GM12891 (cell line): ENCODE measurements around the gene ZMIZ2. TPM values are rescaled to one million over a fixed set of nuclear protein-coding genes. Genes with fewer than 3 reads are reported as not detected.
"Not testable (repeated sequence)": the region's sequence is repeated elsewhere in the genome, so short reads cannot be mapped to it uniquely, and the experiment has no call there.

Source experiments
- DNase-seq: peaks from one replicate; pipeline ENCODE4 v3.0.0; 2011; ENCODE audit warnings: low spot score; ENCODE audit not compliant: insufficient read length
- FAIRE-seq: peaks from 2 replicates; lab custom pipeline; 2011; peaks lifted over from hg19 to GRCh38; lab: Jason Lieb, UNC
- PAX5 ChIP-seq: IDR thresholded peaks from 2 replicates; pipeline ENCODE4 v1.6.1; 2011; ENCODE audit warnings: low read length, moderate library complexity, mild to moderate bottlenecking; ENCODE audit not compliant: insufficient read depth, severe bottlenecking
- POLR2A ChIP-seq: IDR thresholded peaks from 2 replicates; pipeline ENCODE4 v1.6.1; 2011; ENCODE audit warnings: low read depth, low read length, control low read depth
- POLR2AphosphoS5 ChIP-seq: IDR thresholded peaks from 2 replicates; pipeline ENCODE4 v1.6.1; 2011; ENCODE audit warnings: low read depth, low read length, control low read depth
- POU2F2 ChIP-seq: IDR thresholded peaks from 2 replicates; pipeline ENCODE4 v1.6.1; 2011; ENCODE audit warnings: low read depth, mild to moderate bottlenecking, control low read depth, low read length, moderate library complexity
- SPI1 ChIP-seq: IDR thresholded peaks from 2 replicates; pipeline ENCODE4 v1.6.1; 2011; ENCODE audit warnings: low read depth, low read length, control low read depth
- TAF1 ChIP-seq: IDR thresholded peaks from 2 replicates; pipeline ENCODE4 v1.6.1; 2011; ENCODE audit warnings: low read depth, low read length, control low read depth
- polyA plus RNA-seq: library from polyadenylated mRNA; unstranded; fragments of >200 nt; gene quantifications from one replicate; pipeline ENCODE4 v1.2.1, GENCODE V29; 2012; ENCODE audit warnings: low read depth, missing spikeins, inconsistent platforms; ENCODE audit not compliant: missing spikeins

Gene ZMIZ2, protein sequence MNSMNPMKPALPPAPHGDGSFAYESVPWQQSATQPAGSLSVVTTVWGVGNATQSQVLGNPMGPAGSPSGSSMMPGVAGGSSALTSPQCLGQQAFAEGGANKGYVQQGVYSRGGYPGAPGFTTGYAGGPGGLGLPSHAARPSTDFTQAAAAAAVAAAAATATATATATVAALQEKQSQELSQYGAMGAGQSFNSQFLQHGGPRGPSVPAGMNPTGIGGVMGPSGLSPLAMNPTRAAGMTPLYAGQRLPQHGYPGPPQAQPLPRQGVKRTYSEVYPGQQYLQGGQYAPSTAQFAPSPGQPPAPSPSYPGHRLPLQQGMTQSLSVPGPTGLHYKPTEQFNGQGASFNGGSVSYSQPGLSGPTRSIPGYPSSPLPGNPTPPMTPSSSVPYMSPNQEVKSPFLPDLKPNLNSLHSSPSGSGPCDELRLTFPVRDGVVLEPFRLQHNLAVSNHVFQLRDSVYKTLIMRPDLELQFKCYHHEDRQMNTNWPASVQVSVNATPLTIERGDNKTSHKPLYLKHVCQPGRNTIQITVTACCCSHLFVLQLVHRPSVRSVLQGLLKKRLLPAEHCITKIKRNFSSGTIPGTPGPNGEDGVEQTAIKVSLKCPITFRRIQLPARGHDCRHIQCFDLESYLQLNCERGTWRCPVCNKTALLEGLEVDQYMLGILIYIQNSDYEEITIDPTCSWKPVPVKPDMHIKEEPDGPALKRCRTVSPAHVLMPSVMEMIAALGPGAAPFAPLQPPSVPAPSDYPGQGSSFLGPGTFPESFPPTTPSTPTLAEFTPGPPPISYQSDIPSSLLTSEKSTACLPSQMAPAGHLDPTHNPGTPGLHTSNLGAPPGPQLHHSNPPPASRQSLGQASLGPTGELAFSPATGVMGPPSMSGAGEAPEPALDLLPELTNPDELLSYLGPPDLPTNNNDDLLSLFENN
- polyA plus RNA-seq, result 67.6 TPM

DNA sequence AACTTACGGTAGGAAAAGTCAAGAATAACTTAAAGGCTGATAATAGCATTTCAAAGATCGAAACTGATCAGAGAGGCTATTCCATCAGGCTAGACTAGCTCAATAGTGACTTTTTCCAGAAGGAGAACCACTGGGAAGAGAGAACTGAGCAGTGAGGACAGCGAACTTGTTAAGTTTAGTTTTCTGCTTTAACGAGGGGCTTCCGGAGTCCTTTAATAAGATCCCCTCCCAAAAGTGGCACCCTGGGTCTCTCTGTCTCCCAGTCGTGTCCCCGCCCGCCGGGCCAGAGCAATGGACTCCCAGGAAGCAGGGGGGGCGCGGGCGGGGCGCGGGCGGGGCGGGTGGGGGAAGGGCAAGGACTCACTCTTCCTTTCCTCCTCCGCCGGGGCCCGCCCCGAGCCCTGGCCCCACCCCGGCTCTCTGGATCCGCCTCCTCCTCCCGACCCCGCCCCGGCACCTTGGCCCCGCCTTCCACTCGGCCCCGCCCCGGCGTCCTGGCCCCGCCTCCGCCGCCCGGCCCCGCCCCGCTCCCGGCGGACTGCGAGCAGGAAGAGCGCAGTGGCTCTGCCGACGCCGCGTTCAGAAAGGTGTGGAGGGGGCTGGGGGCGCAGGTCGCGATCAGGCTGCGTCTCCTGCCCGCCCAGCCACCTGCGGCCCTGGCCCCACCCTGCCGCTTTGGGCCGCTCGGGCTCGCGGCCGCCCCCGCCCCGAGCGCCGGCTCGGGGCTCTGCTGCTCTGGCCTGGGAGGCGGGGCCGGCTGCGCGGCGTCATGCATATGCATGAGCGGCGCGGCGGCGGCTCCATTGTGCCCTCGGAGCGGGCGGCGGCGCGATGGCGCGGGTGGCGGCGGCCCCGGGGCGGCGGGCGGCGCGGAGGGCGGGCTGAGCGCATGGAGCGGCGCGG, at the start of gene ZMIZ2:
TSS of gene ZMIZ2 (plus strand) at position 803 of the 903 bp plus-strand sequence. CDS start 7,403 bp downstream, outside the sequence.
- FAIRE-seq (peak; percentile 79), DNase-seq (peak; percentile 88)
- TF ChIP-seq POU2F2 (peak; percentile 100), SPI1 (no peak)

DNA sequence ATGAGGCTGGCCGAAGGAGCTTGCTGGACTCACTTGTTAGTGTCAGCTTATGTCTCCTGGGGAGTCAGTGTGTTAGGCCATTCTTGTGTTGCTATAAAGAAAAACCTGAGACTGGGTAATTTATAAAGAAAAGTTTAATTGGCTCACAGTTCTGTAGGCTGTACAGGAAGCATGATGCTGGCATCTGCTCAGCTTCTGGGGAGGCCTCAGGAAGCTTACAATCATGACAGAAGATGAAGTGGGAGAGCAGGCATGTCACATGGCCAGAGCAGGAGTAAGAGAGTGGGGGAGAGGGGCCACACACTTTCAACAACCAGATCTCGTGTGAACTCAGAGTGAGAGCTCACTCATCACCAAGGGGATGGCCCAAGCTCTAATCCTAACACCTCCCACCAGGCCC, 49.0 kb upstream of the ZMIZ2 start:
- DNase-seq, FAIRE-seq: not testable (repeated sequence)

DNA sequence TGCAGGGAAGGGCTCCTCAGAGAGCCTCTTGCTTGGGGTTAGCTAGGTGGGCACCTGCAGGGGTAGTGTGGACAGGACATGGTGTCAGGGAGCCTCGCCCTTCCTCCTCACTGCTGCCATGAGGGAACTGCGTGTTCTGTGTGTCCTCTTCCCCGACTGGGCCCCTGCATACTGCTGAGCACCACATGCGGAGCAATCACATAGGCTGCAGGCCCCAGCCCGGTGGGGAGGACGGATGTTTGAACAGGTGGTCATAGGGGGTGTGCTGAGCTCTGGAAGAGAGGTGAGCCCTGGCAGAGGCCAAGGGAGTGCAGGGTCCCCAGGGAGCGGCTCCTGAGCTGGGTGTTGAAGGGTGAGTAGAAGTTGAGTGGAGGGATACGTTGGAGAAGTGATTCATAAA, 48.3 kb upstream of the ZMIZ2 start:
- no peak for FAIRE-seq
- TF ChIP-seq SPI1, result no peak
- no peak for TF ChIP-seq POLR2A
- no peak for TF ChIP-seq POU2F2
- TF ChIP-seq POLR2AphosphoS5, result no peak
- no peak for TF ChIP-seq PAX5
- no peak for TF ChIP-seq TAF1

DNA sequence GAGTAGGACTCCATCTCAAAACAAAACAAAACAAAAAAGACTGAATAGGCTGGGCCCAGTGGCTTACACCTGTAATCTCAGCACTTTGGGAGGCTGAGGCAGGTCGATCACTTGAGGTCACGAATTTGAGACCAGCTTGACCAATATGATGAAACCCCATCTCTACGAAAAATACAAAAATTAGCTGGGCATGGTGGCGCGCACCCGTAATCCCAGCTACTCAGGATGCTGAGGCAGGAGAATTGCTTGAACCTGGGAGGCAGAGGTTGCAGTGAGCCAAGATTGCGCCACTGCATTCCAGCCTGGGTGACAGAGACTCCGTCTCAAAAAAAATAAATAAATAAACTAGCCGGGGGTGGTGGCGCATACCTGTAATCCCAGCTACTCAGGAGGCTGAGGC, 45.3 kb upstream of the ZMIZ2 start:
- DNase-seq, FAIRE-seq: not testable (repeated sequence)

More for the DNA sequence above, 48.3 kb upstream of the ZMIZ2 start:
- no peak for DNase-seq

DNA sequence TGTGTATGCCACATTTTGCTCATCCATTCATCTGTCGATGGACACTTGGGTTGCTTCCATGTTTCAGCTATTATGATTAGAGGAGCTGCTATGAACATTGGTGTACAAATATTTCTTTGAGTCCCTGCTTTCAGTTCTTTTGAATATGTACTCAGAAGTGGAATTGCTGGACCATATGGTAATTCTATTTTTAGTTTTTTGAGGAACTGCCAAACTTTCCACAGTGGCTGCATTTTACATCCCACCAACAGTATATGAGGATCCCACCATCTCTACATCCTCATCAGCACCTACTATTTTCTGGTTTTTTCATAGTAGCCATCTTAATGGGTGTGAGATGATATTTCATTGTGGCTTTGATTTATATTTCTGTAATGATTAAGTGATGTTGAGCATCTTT, 44.7 kb upstream of the ZMIZ2 start:
- TF ChIP-seq TAF1, result no peak
- TF ChIP-seq POLR2AphosphoS5, result no peak
- TF ChIP-seq PAX5, result no peak
- no peak for TF ChIP-seq SPI1
- no peak for TF ChIP-seq POU2F2
- TF ChIP-seq POLR2A, result no peak
- no peak for FAIRE-seq
- no peak for DNase-seq

DNA sequence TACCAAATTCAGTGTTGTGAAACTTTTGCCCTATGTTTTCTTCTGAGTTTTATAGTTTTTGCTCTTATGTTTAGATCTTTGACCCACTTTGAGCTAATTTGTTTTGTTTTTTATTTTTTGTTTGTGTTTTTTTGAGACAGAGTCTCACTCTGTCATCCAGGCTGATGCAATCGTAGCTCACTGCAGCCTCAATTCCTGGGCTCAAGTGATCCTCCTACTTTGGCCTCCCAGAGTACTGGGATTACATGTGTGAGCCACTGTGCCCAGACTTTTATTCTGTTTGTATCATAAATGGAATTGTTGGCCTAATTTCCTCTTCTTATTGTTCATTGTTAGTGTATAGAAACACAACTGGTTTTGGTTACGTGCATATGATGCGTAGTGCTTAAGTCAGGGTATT, 43.2 kb upstream of the ZMIZ2 start:
- DNase-seq (no peak), FAIRE-seq (no peak)
- TF ChIP-seq POLR2AphosphoS5, result no peak
- no peak for TF ChIP-seq TAF1
- TF ChIP-seq SPI1, result no peak
- TF ChIP-seq POLR2A, result no peak
- no peak for TF ChIP-seq PAX5
- no peak for TF ChIP-seq POU2F2

DNA sequence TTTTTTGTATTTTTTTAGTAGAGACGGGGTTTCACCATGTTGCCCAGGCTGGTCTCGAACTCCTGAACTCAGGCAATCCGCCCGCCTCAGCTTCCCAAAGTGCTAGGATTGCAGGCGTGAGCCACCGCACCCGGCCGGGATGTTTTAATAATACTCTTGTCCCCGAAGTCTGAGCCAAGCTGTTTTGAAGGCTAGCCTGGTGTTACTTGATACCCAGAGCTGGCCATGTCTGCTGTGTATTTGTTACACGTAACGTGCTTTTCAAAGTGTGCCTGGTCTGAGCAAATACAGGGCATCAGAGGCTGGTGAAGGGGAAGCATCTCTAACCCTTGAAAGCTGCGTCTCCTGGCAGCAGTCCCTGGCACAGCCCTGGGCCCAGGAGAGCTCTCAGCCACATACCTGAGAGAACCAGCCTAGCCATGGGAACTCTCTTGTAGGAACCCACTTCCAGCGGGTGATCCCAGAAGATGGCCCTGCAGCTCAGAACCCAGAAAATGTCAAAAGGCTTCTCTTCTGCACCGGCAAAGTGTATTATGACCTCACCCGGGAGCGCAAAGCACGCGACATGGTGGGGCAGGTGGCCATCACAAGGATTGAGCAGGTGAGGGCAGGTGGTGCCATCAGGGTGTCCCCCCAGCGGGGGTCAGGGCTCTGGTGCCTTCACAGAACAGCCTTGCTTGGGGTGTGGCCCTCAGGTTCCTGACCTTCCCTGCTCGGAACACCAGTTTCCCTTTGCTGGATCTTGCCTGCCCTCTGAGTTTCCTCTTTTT, 41.7 kb upstream of the ZMIZ2 start:
- TF ChIP-seq SPI1 (no peak), PAX5 (no peak), TAF1 (no peak), POLR2A (no peak), POLR2AphosphoS5 (no peak), POU2F2 (no peak)

DNA sequence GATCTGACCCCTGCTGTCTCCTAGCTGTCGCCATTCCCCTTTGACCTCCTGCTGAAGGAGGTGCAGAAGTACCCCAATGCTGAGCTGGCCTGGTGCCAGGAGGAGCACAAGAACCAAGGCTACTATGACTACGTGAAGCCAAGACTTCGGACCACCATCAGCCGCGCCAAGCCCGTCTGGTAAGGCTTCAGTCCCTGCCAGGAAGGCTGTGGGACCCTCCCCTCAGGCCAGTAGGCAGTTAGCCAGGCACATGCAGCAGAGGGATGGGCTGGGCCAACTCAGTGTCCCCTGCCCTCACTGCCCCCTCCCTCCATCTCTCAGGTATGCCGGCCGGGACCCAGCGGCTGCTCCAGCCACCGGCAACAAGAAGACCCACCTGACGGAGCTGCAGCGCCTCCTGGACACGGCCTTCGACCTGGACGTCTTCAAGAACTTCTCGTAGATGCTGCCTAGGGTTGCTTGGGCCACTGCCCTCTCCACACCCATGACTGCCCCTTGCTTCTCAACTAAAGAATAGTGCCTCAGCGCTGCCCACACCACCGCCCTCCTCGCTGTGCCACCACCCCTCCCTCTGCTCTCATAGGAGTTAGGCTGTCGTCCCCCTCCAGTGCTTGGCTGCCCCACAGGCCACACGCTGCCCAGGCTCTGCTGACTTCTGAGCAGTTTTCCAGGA, 41.0 kb upstream of the ZMIZ2 start:
- no peak for TF ChIP-seq PAX5
- TF ChIP-seq POLR2AphosphoS5, result no peak
- TF ChIP-seq POU2F2, result no peak
- TF ChIP-seq POLR2A, result no peak
- FAIRE-seq, result no peak
- no peak for DNase-seq

More for the DNA sequence above, 41.7 kb upstream of the ZMIZ2 start:
- DNase-seq (no peak), FAIRE-seq (no peak)
